Tibial nerve (tissue), 4 donors: Measurements from ENCODE around the gene MARCHF3. TPM values are rescaled to one million over a fixed set of nuclear protein-coding genes. Genes with fewer than 3 reads are reported as not detected.

ENCODE experiments used
- DNase-seq, 2 donors: peaks; one replicate each; pipeline ENCODE4 v3.0.0-alpha.2; 2019; ENCODE audit warnings: low spot score in 2 of 2
- H3K27ac ChIP-seq, 4 donors: fragments of 200-600 bp; sonication (generic) in 3 of 4; one replicate each; pipeline ENCODE4 v1.5.1; 2017 to 2019; ENCODE audit warnings: mild to moderate bottlenecking in 1 of 4
- H3K27me3 ChIP-seq, 2 donors: fragments of 200-600 bp; sonication (generic) in 1 of 2; one replicate each; pipeline versions ENCODE4 v1.5.1 to v1.6.0; 2017 to 2019
- H3K36me3 ChIP-seq, 3 donors: fragments of 200-600 bp; sonication (generic); one replicate each; pipeline ENCODE4 v1.5.1; 2018 to 2019
- H3K4me1 ChIP-seq, 4 donors: fragments of 200-600 bp; sonication (generic) in 3 of 4; one replicate each; pipeline ENCODE4 v1.5.1; 2017 to 2019
- H3K4me3 ChIP-seq, 4 donors: fragments of 200-600 bp; sonication (generic) in 3 of 4; one replicate each; pipeline ENCODE4 v1.5.1; 2017 to 2019; ENCODE audit warnings: mild to moderate bottlenecking in 1 of 4, moderate library complexity in 1 of 4
- H3K9me3 ChIP-seq, 4 donors: fragments of 200-600 bp; sonication (generic) in 3 of 4; one replicate each; pipeline ENCODE4 v1.5.1; 2017 to 2019
- CTCF ChIP-seq, 5 experiments: fragments of 200-600 bp in 3 of 5; fragments of 450-650 bp in 2 of 5; sonication (generic) in 3 of 5; IDR thresholded peaks; one replicate each; pipeline ENCODE4 v1.5.1; 2016 to 2019; ENCODE audit warnings: antibody characterized with exemption in 5 of 5, mild to moderate bottlenecking in 3 of 5, moderate library complexity in 2 of 5
- EP300 ChIP-seq, 2 donors: sonication (generic); formaldehyde crosslinking; IDR thresholded peaks; one replicate each; pipeline ENCODE4 v1.6.1; 2017; ENCODE audit warnings: antibody characterized with exemption in 2 of 2, mild to moderate bottlenecking in 1 of 2
- POLR2A ChIP-seq, 2 donors: fragments of 450-650 bp; IDR thresholded peaks; one replicate each; pipeline ENCODE4 v1.6.1; 2017; ENCODE audit warnings: antibody characterized with exemption in 2 of 2, mild to moderate bottlenecking in 2 of 2, moderate library complexity in 2 of 2
- WGBS, 2 donors: methylation state at CpG; one replicate each; pipeline ENCODE4 v1.1.5; 2018; 5-methylcytosine and 5-hydroxymethylcytosine counted together
- total RNA-seq, 4 donors: library from RNA; depleted of rRNA; stranded (reverse); fragments of >200 nt; gene quantifications; one replicate each; pipeline ENCODE4 v1.1.0, GENCODE V29; 2016

Gene MARCHF3
- total RNA-seq, 4 donors from 2014 or later: 1.8 to 8.7 (median 4.7) TPM

- DNase-seq: no peak
- WGBS, 2 donors: 2 to 7% methylated on average over 22 of the region's 22 CpGs
- H3K27ac ChIP-seq: no peak overlapping the region
These were observed 161.3 kb downstream of the MARCHF3 start for GRCh38 chr5:126869005-126869451.

GRCh38 chr5:126868338-126869004 lies 161.9 kb downstream of the MARCHF3 start:
- WGBS, 2 donors: 59 to 65% methylated on average over 11 of the region's 11 CpGs
- Histone ChIP-seq H3K36me3 (no peaks in the 10 kb centered on the region), H3K4me3 (peak overlapping the region in 2 of 4 donors; percentile 5 to 36), H3K9me3 (no peaks in the 10 kb centered on the region), H3K4me1 (peaks cover 0 to 11% (median 0%) of the 10 kb centered on the region in 4 donors), H3K27me3 (no peaks in the 10 kb centered on the region), H3K27ac (no peak overlapping the region)
- TF ChIP-seq EP300 (IDR thresholded peaks at IDR 0.05) (no peak), POLR2A (IDR thresholded peaks at IDR 0.05) (no peak), CTCF (IDR thresholded peaks at IDR 0.05) (no peak)
- no peak for DNase-seq

More at GRCh38 chr5:126869005-126869451, 161.3 kb downstream of the MARCHF3 start:
- H3K4me1 ChIP-seq: peaks cover 0 to 11% (median 0%) of the 10 kb centered on the region in 4 donors
- TF ChIP-seq POLR2A (IDR thresholded peaks at IDR 0.05): no peak
- no peak for TF ChIP-seq CTCF (IDR thresholded peaks at IDR 0.05)
- no peak for TF ChIP-seq EP300 (IDR thresholded peaks at IDR 0.05)
- H3K36me3 ChIP-seq: no peaks in the 10 kb centered on the region
- no peaks in the 10 kb centered on the region for H3K9me3 ChIP-seq
- H3K4me3 ChIP-seq: peak overlapping the region in 2 of 4 donors; percentile 5 to 36
- no peaks in the 10 kb centered on the region for H3K27me3 ChIP-seq

- H3K9me3 ChIP-seq: no peaks in the 10 kb centered on the region
- DNase-seq: no peak
- 68 to 74% methylated on average over 8 of the region's 8 CpGs for WGBS, 2 donors
- H3K27me3 ChIP-seq: no peaks in the 10 kb centered on the region
- H3K36me3 ChIP-seq: no peaks in the 10 kb centered on the region
- TF ChIP-seq EP300 (IDR thresholded peaks at IDR 0.05) (no peak), POLR2A (IDR thresholded peaks at IDR 0.05) (no peak), CTCF (IDR thresholded peaks at IDR 0.05) (no peak)
- no peak overlapping the region for H3K4me3 ChIP-seq
- peaks cover 0 to 11% (median 0%) of the 10 kb centered on the region in 4 donors for H3K4me1 ChIP-seq
- H3K27ac ChIP-seq: no peak overlapping the region
These were observed 163.3 kb downstream of the MARCHF3 start for GRCh38 chr5:126866851-126867636.

GRCh38 chr5:126865299-126865698 lies 165.1 kb downstream of the MARCHF3 start:
- Histone ChIP-seq H3K4me3 (no peak overlapping the region), H3K27me3 (no peaks in the 10 kb centered on the region), H3K4me1 (peaks cover 0 to 11% (median 0%) of the 10 kb centered on the region in 4 donors), H3K36me3 (no peaks in the 10 kb centered on the region), H3K27ac (no peak overlapping the region), H3K9me3 (no peaks in the 10 kb centered on the region)
- WGBS, 2 donors: 62 to 71% methylated on average over 3 of the region's 3 CpGs
- no peak for DNase-seq
- TF ChIP-seq CTCF (IDR thresholded peaks at IDR 0.05) (no peak), EP300 (IDR thresholded peaks at IDR 0.05) (no peak), POLR2A (IDR thresholded peaks at IDR 0.05) (no peak)
